HepG2 (cell line): ENCODE data around the gene VTI1B. TPM values are rescaled to one million over a fixed set of nuclear protein-coding genes. Genes with fewer than 3 reads are reported as not detected.

Experiments
- ATAC-seq: fragments of 200-7000 bp; cut with Tn5 transposase; 3 replicates; pipeline ENCODE4 v1.9.1; 2020; ENCODE audit warnings: mild to moderate bottlenecking, moderate library complexity
- BruUV-seq: library from RNA; stranded (reverse); fragments of 400-500 nt; replicated peaks from 2 replicates; lab custom pipeline; 2021; lab: Mats Ljungman, UMichigan
- CTCF ChIA-PET: fragments of 300-600 bp; formaldehyde crosslinking; extraction: SDS; loops from one replicate; lab custom pipeline; 2021; ENCODE audit warnings: low total read pairs, inconsistent platforms, low intra/inter-chr PET ratio; lab: Yijun Ruan, JAX
- POLR2A ChIA-PET: fragments of 350-600 bp; sonication (Branson Sonifier 250); formaldehyde crosslinking; loops from one replicate; lab custom pipeline; 2020; ENCODE audit warnings: antibody characterized with exemption, inconsistent platforms; lab: Yijun Ruan, JAX
- DNase-seq: peaks from one replicate; pipeline ENCODE4 v3.0.0-alpha.2; 2015; ENCODE audit warnings: low spot score
- FAIRE-seq: peaks from 3 replicates; lab custom pipeline; 2011; peaks lifted over from hg19 to GRCh38; lab: Jason Lieb, UNC
- H2AFZ ChIP-seq: one replicate; pipeline ENCODE4 v1.6.1; 2011; ENCODE audit warnings: low read length, inconsistent platforms
- H3K27ac ChIP-seq: fragments of 300-600 bp; 3 replicates; pipeline ENCODE4 v1.8.0; 2011; ENCODE audit warnings: mixed run types, mild to moderate bottlenecking, mixed read lengths, low read length, inconsistent platforms; ENCODE audit not compliant: insufficient read depth; ENCODE audit errors: extremely low read length
- H3K27me3 ChIP-seq, 2 experiments: fragments of 200-600 bp in 1 of 2; 2 replicates in 1 of 2; 3 replicates in 1 of 2; pipeline versions ENCODE4 v1.6.0 to v1.8.0; 2011; ENCODE audit warnings: low read length in 2 of 2, mild to moderate bottlenecking in 2 of 2, moderate library complexity in 2 of 2, inconsistent platforms in 1 of 2; ENCODE audit not compliant: insufficient read depth in 2 of 2, control insufficient read depth in 1 of 2
- H3K36me3 ChIP-seq, 2 experiments: fragments of 200-600 bp in 1 of 2; replicated peaks in 1 of 2; 2 replicates in 1 of 2; 3 replicates in 1 of 2; pipeline versions ENCODE4 v1.5.1 to v1.8.0; 2011; ENCODE audit warnings: low read length in 2 of 2, inconsistent platforms in 1 of 2; ENCODE audit not compliant: insufficient read depth in 2 of 2, control insufficient read depth in 1 of 2
- H3K4me1 ChIP-seq: 2 replicates; pipeline ENCODE4 v1.5.1; 2012; ENCODE audit warnings: low read length, inconsistent platforms; ENCODE audit not compliant: insufficient read depth
- H3K4me2 ChIP-seq: 2 replicates; pipeline ENCODE4 v1.6.0; 2011; ENCODE audit warnings: low read depth, low read length, inconsistent platforms
- H3K4me3 ChIP-seq, 3 experiments: fragments of 200-600 bp in 1 of 3; sonication (generic), shearing (Covaris generic) in 1 of 3; replicated peaks in 1 of 3; 2 replicates each; pipeline ENCODE4 v1.5.1; 2011 to 2016; ENCODE audit warnings: low read length in 3 of 3, inconsistent platforms in 2 of 3, low read depth in 2 of 3, mild to moderate bottlenecking in 2 of 3, control low read depth in 1 of 3, mixed read lengths in 1 of 3; ENCODE audit not compliant: insufficient read depth in 1 of 3
- H3K79me2 ChIP-seq: one replicate; pipeline ENCODE4 v1.6.1; 2011; ENCODE audit warnings: low read length, inconsistent platforms; ENCODE audit not compliant: insufficient read depth
- H3K9ac ChIP-seq: 2 replicates; pipeline ENCODE4 v1.6.0; 2011; ENCODE audit warnings: mild to moderate bottlenecking, low read depth, low read length, inconsistent platforms; ENCODE audit not compliant: insufficient read depth
- H3K9me3 ChIP-seq: 2 replicates; pipeline ENCODE4 v1.5.1; 2012; ENCODE audit warnings: mild to moderate bottlenecking, low read length
- H4K20me1 ChIP-seq: 2 replicates; pipeline ENCODE4 v1.6.0; 2011; ENCODE audit warnings: inconsistent platforms, mild to moderate bottlenecking, low read length, moderate library complexity; ENCODE audit not compliant: insufficient read depth
- AHR ChIP-seq: IDR thresholded peaks from 2 replicates; pipeline ENCODE4 v1.6.1; 2018; ENCODE audit warnings: missing genetic modification reagents, missing compliant biosample characterization
- AKAP8 ChIP-seq: sonication (generic); formaldehyde crosslinking; IDR thresholded peaks from 2 replicates; pipeline ENCODE4 v1.5.1; 2020; ENCODE audit warnings: mild to moderate bottlenecking, missing genetic modification reagents
- BRD4 ChIP-seq: sonication (generic); formaldehyde crosslinking; IDR thresholded peaks from 2 replicates; pipeline ENCODE4 v1.4.0; 2020; ENCODE audit warnings: missing genetic modification reagents
- EP300 ChIP-seq, 3 experiments: sonication (generic) in 1 of 3; formaldehyde crosslinking in 1 of 3; IDR thresholded peaks; 2 replicates each; pipeline versions ENCODE4 v1.5.1 to v1.6.1; 2011 to 2020; ENCODE audit warnings: low read depth in 2 of 3, low read length in 2 of 3, borderline replicate concordance in 1 of 3, improper control_type of control experiment in 1 of 3, mild to moderate bottlenecking in 1 of 3, missing genetic modification reagents in 1 of 3, moderate library complexity in 1 of 3
- KLF13 ChIP-seq: sonication (generic); formaldehyde crosslinking; IDR thresholded peaks from 2 replicates; pipeline ENCODE4 v1.4.0; 2020; ENCODE audit warnings: mild to moderate bottlenecking, missing genetic modification reagents
- POLR2AphosphoS5 ChIP-seq: IDR thresholded peaks from 2 replicates; pipeline ENCODE4 v1.6.1; 2012; ENCODE audit warnings: low read depth, low read length
- PRMT3 ChIP-seq: sonication (generic); formaldehyde crosslinking; IDR thresholded peaks from 2 replicates; pipeline ENCODE4 v1.8.1; 2022; ENCODE audit warnings: low read depth, mild to moderate bottlenecking, moderate library complexity, missing genetic modification reagents, borderline replicate concordance
- RAD21 ChIP-seq: fragments of 450-650 bp; formaldehyde crosslinking; IDR thresholded peaks from 2 replicates; pipeline ENCODE4 v1.5.0; 2020; ENCODE audit warnings: mild to moderate bottlenecking
- SPEN ChIP-seq: sonication (generic); formaldehyde crosslinking; IDR thresholded peaks from 2 replicates; pipeline ENCODE4 v1.5.1; 2020; ENCODE audit warnings: low read depth, mild to moderate bottlenecking, missing genetic modification reagents
- ZNF629 ChIP-seq: sonication (generic); formaldehyde crosslinking; conservative IDR thresholded peaks from 2 replicates; pipeline ENCODE4 v1.5.0; 2020; ENCODE audit warnings: missing genetic modification reagents
- WGBS: methylation state at CpG from one replicate; pipeline ENCODE4 v1.1.6; 2017; ENCODE audit warnings: low lambda C conversion rate; 5-methylcytosine and 5-hydroxymethylcytosine counted together
- in situ Hi-C: cut with HindIII; loops from 2 replicates; pipeline ENCODE4 v1.10.0; 2017; ENCODE audit warnings: low pct_unique_long_range_greater_than_20kb; ENCODE audit not compliant: extremely low pct_ligation_motif_present
- intact Hi-C: fragments of 100-400 bp; cut with micrococcal nuclease; formaldehyde crosslinking; loops from one replicate; pipeline ENCODE4 v1.10.0; 2022; ENCODE audit not compliant: unreplicated experiment
- polyA plus RNA-seq, 8 experiments: library from polyadenylated mRNA; depleted of rRNA in 3 of 8; stranded (reverse) in 7 of 8; unstranded in 1 of 8; fragments of >200 nt; fragmentation: Illumina TruSeq in 4 of 8; extraction: Trizol in 4 of 8; gene quantifications; 2 replicates each; pipeline versions ENCODE4 v1.2.1 to v1.2.3, GENCODE V29; 2011 to 2016; ENCODE audit warnings: low read depth in 4 of 8, missing spikeins in 1 of 8, mixed read lengths in 1 of 8; ENCODE audit not compliant: insufficient read depth in 1 of 8
- total RNA-seq, 5 experiments: library from RNA; depleted of rRNA; stranded (reverse); fragments of >200 nt; fragmentation: Illumina TruSeq; extraction: Trizol; gene quantifications; 2 replicates each; pipeline ENCODE4 v1.2.3, GENCODE V29; 2016; ENCODE audit warnings: low read depth in 1 of 5
- TF ChIP-seq, protein P1 (sequence below): IDR thresholded peaks from 2 replicates; pipeline ENCODE4 v1.6.1; 2016; ENCODE audit warnings: missing biosample characterization, missing genetic modification reagents, low read depth
- TF ChIP-seq, protein P2 (sequence below), 2 experiments: IDR thresholded peaks; 2 replicates each; pipeline ENCODE4 v1.6.1; 2011 to 2012; ENCODE audit warnings: low read length in 2 of 2, borderline replicate concordance in 1 of 2, low read depth in 1 of 2, mild to moderate bottlenecking in 1 of 2, moderate library complexity in 1 of 2
- TF ChIP-seq, protein P3 (sequence below): conservative IDR thresholded peaks from 2 replicates; pipeline ENCODE4 v1.6.1; 2018; ENCODE audit warnings: missing genetic modification reagents

VTI1B gene
- total and polyA plus RNA-seq, 2 of the 13 experiments (the other 11 are each of a cell fraction or from before 2014, with no cell fraction given), result 39.0 to 103 TPM

DNA sequence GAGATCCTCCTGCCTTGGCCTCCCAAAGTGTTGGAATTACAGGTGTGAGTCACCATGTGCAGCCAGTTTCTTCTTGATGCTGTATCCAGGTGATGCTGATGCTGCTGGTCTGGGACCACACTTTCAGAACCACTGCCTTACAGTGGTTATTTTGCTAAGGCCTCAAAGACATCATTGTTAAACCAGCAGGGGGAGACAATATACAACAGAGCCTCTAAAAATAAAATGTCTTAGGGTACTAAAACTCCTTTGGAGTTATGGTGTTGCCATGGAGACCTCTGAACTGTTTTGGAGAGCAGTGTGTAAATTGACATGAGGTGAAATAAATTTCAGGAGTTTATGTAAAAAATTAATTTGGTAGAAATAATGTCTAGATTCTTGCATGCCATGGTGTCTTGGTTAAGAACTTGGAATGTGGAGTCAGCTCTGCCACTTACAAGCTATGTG lies 55.8 kb downstream of the VTI1B start (continued):
- no peak for TF ChIP-seq PRMT3 (CRISPR knock-in tag)
- TF ChIP-seq, protein P1, sequence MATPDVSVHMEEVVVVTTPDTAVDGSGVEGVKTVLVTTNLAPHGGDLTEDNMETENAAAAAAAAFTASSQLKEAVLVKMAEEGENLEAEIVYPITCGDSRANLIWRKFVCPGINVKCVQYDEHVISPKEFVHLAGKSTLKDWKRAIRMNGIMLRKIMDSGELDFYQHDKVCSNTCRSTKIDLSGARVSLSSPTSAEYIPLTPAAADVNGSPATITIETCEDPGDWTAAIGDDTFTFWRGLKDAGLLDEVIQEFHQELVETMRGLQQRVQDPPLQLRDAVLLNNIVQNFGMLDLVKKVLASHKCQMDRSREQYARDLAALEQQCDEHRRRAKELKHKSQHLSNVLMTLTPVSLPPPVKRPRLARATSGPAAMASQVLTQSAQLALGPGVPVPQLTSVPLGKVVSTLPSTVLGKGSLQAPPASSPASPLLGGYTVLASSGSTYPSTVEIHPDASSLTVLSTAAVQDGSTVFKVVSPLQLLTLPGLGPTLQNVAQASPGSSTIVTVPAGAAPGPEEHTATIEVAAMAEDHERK (CRISPR knock-in tag), result no peak
- TF ChIP-seq RAD21, result peak; percentile 46; the same call in 1 of the 2 replicates
- no peak for TF ChIP-seq ZNF629
- TF ChIP-seq BRD4, result no peak

DNA sequence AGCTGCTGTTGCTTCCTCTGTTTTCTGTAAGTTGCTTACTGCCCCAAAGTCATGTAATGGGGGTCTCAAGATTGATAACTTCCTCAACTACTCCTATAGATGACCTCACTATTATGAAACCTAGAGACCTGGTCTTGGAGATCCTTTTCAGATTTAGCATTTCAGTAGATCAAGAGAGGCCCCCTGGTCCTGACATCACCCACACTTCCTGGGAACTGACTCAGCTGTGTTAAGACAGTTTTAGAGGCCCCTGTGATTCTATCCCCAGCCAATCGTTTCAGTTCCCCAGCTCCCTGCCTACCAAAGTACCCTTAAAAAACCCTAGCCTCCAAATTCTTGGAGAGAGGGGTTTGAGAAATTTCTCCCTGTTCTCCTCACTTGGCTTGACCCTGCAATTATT lies 63.9 kb downstream of the VTI1B start:
- Histone ChIP-seq H4K20me1 (no peaks in the 10 kb centered on the region), H3K79me2 (no peaks in the 10 kb centered on the region), H3K27ac (no peak overlapping the region), H3K36me3 (no peaks in the 10 kb centered on the region), H3K9ac (no peak overlapping the region), H3K4me1 (peaks cover 14% of the 10 kb centered on the region), H2AFZ (no peak overlapping the region), H3K4me3 (no peak overlapping the region), H3K4me2 (peak overlapping the region; percentile 61; the same call in 1 of the 2 replicates), H3K27me3 (peaks cover 0 to 16% of the 10 kb centered on the region in 2 experiments; a peak in 2 of 5 replicates), H3K9me3 (no peaks in the 10 kb centered on the region)
- no TSS peak for BruUV-seq
- WGBS, result 0% methylated on average over 1 of the region's 1 CpG
- POLR2A ChIA-PET, result interaction anchor here (2.3 kb wide), 1 partner anchor 11 kb away, joined by 9 read pairs; the partner anchor contains the start of gene PIGH
- in situ Hi-C loops, result loop anchor here (10.0 to 25.0 kb wide), 2 partner anchors 94 to 1202 kb away; partner anchors contain the start of gene RDH12
- CTCF ChIA-PET, result no interaction called here
- DNase-seq (no peak), ATAC-seq (no peak), FAIRE-seq (no peak)
- no peak for TF ChIP-seq SPEN (CRISPR knock-in tag)
- no peak for TF ChIP-seq KLF13 (CRISPR knock-in tag)
- no peak for TF ChIP-seq POLR2AphosphoS5
- TF ChIP-seq, protein P2, sequence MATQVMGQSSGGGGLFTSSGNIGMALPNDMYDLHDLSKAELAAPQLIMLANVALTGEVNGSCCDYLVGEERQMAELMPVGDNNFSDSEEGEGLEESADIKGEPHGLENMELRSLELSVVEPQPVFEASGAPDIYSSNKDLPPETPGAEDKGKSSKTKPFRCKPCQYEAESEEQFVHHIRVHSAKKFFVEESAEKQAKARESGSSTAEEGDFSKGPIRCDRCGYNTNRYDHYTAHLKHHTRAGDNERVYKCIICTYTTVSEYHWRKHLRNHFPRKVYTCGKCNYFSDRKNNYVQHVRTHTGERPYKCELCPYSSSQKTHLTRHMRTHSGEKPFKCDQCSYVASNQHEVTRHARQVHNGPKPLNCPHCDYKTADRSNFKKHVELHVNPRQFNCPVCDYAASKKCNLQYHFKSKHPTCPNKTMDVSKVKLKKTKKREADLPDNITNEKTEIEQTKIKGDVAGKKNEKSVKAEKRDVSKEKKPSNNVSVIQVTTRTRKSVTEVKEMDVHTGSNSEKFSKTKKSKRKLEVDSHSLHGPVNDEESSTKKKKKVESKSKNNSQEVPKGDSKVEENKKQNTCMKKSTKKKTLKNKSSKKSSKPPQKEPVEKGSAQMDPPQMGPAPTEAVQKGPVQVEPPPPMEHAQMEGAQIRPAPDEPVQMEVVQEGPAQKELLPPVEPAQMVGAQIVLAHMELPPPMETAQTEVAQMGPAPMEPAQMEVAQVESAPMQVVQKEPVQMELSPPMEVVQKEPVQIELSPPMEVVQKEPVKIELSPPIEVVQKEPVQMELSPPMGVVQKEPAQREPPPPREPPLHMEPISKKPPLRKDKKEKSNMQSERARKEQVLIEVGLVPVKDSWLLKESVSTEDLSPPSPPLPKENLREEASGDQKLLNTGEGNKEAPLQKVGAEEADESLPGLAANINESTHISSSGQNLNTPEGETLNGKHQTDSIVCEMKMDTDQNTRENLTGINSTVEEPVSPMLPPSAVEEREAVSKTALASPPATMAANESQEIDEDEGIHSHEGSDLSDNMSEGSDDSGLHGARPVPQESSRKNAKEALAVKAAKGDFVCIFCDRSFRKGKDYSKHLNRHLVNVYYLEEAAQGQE (IDR thresholded peaks at IDR 0.05; ENCODE audit: borderline replicate concordance in 1 of 2, low read depth in 1 of 2, low read length in 2 of 2), result no peak
- TF ChIP-seq EP300 (IDR thresholded peaks at IDR 0.05; ENCODE audit: low read depth in 2 of 2, low read length in 2 of 2), result no peak
- TF ChIP-seq EP300 (CRISPR knock-in tag; IDR thresholded peaks at IDR 0.05; ENCODE audit: borderline replicate concordance), result no peak
- no peak for TF ChIP-seq AKAP8
- TF ChIP-seq, protein P3, sequence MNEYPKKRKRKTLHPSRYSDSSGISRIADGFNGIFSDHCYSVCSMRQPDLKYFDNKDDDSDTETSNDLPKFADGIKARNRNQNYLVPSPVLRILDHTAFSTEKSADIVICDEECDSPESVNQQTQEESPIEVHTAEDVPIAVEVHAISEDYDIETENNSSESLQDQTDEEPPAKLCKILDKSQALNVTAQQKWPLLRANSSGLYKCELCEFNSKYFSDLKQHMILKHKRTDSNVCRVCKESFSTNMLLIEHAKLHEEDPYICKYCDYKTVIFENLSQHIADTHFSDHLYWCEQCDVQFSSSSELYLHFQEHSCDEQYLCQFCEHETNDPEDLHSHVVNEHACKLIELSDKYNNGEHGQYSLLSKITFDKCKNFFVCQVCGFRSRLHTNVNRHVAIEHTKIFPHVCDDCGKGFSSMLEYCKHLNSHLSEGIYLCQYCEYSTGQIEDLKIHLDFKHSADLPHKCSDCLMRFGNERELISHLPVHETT (CRISPR knock-in tag), result no peak
- no peak for TF ChIP-seq AHR (CRISPR knock-in tag)
- intact Hi-C loops, result no loop called here
